NT2/D1 (cell line): ENCODE results near the gene DCUN1D5.

Experiments used
- YY1 ChIP-seq: IDR thresholded peaks from 2 replicates; pipeline ENCODE4 v1.6.1; 2011; ENCODE audit not compliant: insufficient read length, insufficient read depth
- ZNF274 ChIP-seq: IDR thresholded peaks from 2 replicates; pipeline ENCODE4 v1.6.1; 2011; ENCODE audit warnings: mild to moderate bottlenecking, low read depth, low read length

- TF ChIP-seq YY1 (no peak), ZNF274 (no peak)
These were observed 22.6 kb downstream of the DCUN1D5 start for GRCh38 chr11:103069367-103069766.
